ENCODE measurements around the gene POU2F3.

The POU2F3 gene

DNA sequence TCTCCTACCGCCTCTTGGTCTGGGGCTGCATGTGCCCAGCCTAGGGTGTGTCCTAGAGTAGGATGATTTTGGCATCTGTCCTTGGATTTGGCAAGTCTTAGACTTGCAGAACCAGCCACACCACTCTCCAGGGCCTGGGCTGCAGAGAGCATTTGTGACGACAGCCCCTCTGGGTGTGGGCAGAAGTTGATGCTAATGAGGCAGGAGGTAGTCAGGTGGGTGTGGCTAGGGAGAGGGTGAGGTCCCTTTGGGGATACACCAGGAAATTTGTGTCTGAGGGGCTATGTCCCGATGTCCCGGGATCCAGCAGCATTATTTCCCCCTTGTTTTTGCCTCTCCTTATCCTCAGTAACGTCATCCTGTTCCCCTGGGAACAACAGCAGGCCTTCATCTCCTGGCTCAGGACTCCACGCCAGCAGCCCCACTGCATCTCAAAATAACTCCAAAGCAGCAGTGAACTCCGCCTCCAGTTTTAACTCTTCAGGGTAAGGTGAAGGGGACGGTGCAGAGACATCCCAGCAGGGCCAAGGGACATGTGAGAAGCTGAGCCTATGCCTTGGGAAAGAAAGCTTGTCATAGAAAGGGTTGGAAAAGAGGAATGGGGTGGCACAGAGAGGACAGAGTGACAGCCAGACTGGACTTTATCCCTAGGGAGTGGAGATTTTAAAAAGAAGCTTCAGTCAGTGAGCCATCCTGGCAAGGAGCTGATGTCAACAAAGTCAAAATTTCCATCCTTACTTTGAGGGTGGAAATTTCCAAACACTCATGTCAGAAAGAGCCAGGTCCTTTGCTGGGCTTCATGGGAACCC, 77.1 kb downstream of the POU2F3 start:
- TF ChIP-seq, protein P1, sequence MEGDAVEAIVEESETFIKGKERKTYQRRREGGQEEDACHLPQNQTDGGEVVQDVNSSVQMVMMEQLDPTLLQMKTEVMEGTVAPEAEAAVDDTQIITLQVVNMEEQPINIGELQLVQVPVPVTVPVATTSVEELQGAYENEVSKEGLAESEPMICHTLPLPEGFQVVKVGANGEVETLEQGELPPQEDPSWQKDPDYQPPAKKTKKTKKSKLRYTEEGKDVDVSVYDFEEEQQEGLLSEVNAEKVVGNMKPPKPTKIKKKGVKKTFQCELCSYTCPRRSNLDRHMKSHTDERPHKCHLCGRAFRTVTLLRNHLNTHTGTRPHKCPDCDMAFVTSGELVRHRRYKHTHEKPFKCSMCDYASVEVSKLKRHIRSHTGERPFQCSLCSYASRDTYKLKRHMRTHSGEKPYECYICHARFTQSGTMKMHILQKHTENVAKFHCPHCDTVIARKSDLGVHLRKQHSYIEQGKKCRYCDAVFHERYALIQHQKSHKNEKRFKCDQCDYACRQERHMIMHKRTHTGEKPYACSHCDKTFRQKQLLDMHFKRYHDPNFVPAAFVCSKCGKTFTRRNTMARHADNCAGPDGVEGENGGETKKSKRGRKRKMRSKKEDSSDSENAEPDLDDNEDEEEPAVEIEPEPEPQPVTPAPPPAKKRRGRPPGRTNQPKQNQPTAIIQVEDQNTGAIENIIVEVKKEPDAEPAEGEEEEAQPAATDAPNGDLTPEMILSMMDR (IDR thresholded peaks at IDR 0.05): no peak
- H3K27ac ChIP-seq: peak overlapping the region; percentile 74 to 81
- H3K4me3 ChIP-seq: peak overlapping the region; percentile 41

DNA sequence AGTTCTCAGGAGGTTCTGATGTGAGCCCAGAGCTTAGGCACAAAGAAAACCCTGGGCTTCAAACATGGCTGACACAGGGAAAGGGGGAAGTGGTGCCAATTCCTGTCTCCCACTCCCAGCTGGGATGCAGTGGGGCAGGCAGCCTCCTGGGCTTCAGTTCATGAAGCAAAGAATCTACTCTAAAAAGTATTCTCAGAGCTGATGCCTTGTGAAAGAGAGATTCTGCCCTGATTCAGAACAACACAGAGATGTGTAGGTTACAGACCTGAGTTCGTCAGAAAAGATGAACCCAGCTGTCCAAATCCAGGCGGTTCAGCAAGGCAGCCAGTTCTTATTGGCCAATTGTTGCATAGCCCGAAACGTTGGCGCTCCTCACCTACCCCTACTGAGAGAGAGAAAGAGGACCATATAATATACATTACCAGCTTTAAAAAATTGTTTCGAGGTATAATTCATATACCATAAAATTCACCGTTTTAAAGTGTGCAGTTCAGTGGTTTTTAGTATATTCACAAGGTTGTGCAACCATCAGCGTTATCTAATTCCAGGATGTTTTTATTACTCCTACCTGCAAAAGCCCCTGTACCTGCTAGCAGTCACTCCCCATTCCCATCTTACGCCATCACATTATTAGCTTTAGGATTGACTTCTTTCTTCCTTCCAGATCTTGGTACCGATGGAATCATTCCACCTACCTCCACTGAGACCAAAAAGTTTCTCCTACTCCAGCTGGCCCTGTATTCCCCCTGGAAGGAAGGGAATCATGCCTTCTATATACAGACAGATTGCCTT, 77.9 kb downstream of the POU2F3 start:
- no peak overlapping the region for H3K4me3 ChIP-seq
- TF ChIP-seq, protein P1 (IDR thresholded peaks at IDR 0.05): no peak
- DNase-seq (ENCODE audit: low spot score): no peak
- H3K27ac ChIP-seq: peak overlapping the region; percentile 74 to 81

More for the DNA sequence above, 77.1 kb downstream of the POU2F3 start:
- DNase-seq (ENCODE audit: low spot score): peak; percentile 89

DNA sequence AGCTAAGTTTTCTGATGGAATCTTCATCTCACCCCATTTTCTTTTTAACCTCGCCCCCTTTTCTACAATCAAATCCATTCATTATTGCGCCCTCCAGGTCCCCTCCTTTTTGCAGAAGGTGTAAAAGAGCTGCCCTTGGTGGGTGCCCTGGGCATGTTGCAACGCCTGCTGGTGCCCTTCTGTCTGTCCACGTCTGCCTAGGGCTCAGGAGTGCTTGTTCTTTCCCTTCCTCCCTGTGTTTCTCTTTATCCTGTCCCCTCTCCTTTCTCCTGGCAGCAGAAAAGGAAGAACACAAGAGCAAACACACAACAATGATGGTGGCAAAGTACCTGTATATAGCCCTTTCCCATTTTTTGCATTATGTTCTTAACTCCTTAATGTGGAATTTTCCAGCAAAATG, 79.0 kb downstream of the POU2F3 start:
- Histone ChIP-seq H3K4me3 (no peak overlapping the region), H3K27ac (no peak overlapping the region)
- TF ChIP-seq, protein P1 (IDR thresholded peaks at IDR 0.05): no peak
- no peak for DNase-seq (ENCODE audit: low spot score)

DNA sequence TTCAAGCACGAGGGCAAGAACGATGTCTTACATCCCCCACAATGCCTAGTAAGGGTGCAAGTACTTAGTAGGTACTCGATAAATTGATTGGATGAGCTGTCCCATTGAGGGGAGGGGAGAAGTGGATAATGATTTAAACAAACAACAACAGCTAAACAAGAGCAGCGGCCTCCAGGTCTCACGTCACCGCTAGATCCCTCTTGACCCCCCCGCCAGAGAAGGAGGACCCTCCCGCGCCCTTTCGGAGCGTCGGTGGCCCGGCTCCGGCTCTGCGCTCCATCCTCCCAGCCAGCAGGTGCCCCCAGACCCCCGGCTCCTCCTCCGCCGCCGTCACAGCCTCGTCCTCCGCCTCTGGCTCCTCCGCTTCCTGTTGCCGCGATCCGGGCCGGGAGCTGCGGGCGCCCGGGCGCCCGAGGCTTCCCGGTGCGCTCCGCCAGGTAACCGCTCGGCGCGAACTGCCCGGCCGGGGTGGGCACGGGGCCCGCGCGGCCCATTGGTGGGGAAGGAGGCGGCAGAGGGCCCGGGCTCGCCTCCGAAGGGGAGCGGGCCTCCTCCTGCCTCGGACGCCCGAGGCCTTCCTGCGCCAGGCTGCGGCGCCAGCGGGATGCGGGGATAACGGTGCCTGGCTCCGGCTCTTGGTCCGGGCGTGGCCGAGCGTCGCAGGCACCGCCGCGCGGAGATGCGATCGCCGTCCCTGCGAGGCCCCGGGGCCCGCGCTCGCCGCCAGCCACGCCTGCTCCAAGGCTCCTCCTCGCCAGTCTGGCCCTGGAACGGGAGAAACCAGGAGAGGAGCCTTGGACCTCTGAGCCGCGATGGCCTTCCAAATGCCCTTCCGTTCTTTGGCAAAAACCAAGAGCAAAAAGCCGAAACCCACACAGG, 85.2 kb downstream of the POU2F3 start, which contains the start of gene TLCD5:
Gene TLCD5 (plus strand): TSS at position 368 of the 879 bp plus-strand sequence. CDS start 2,143 bp downstream, outside the sequence.
- peak within 1 kb of the TSS; percentile 89 for H3K4me3 ChIP-seq
- TF ChIP-seq, protein P1 (IDR thresholded peaks at IDR 0.05): no peak
- DNase-seq (ENCODE audit: low spot score): peak; percentile 84
- peak within 1 kb of the TSS; percentile 95 to 98 for H3K27ac ChIP-seq

DNA sequence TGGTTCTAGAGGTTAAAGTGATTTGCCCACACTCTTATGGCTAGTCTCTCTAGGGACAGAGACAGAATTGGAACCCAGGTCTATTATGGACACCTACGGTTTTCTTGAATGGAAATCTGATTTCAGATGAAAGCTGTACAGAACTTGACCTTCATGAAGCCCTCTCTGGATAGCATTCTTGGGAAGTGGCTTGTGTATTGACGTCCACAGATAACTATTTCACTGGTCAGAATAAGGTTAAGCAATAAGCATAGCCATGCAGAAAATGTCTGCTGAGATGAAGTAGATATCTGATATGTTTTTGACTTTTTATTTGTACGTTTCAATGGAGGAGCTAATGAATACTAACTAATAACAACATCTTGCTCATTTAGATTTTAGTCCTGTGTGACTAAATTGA, 86.3 kb downstream of the POU2F3 start:
- TF ChIP-seq, protein P1 (IDR thresholded peaks at IDR 0.05): no peak
- no peak for DNase-seq (ENCODE audit: low spot score)
- Histone ChIP-seq H3K27ac (peak overlapping the region; percentile 60 to 98), H3K4me3 (peak overlapping the region; percentile 89)

DNA sequence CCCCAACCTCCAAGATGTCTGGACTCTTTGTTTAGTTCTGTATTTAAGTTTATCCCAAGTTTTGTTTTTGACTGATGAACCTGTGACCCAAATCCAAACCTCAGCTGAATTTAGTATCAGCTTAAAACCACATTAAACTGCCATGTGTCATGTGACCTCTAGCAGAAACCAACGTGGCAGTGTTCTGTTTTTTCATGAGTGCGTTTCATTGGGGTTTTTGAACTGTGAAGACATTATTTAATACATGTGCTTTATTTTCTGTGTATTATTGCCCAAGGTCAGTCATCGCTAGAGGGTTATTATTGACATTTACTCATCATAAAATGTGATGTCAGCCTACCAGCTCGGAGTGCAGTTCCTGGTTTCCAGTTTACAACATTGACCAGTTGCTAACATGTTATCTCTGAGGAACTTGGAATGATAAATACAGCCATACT, 86.9 kb downstream of the POU2F3 start:
- DNase-seq (ENCODE audit: low spot score): no peak
- H3K27ac ChIP-seq: peak overlapping the region; percentile 60 to 98
- TF ChIP-seq, protein P1 (IDR thresholded peaks at IDR 0.05): no peak
- H3K4me3 ChIP-seq: peak overlapping the region; percentile 89
